ENCODE results near the gene RNF227.

The RNF227 gene

DNA sequence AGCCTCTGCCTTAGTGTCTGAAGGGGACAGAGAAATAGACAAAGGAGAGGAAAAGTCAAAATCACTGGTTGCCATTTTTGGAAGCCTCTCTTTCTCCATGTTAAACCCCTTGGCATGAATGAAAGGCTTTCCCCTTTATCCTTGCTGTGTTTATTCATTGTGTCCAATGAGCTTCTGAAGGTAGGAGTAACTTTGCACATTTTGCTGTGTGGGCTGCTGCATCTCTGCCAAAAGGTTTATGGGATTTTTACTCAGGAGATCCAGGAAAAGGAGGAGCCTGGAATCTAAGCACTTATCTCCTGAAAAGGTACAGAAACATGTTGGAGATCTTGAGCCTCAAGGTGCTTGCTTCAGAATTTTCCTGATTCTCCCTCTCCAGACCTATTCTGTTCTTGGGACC, 19.8 kb upstream of the RNF227 start:
- Histone ChIP-seq H2AK5ac (ENCODE audit: low read depth, low read length) (no peak overlapping the region), H3K4me1 (ENCODE audit: control insufficient read depth in 2 of 2, insufficient read depth in 1 of 2, low read depth in 1 of 2, low read length in 2 of 2) (peaks cover 9 to 13% of the 10 kb centered on the region in 2 donors), H3K14ac (ENCODE audit: low read length) (no peak overlapping the region), H3K4me2 (ENCODE audit: insufficient read depth, low read length, poor library complexity, severe bottlenecking) (no peak overlapping the region), H3K18ac (ENCODE audit: low read length) (no peak overlapping the region), H2AFZ (ENCODE audit: low read length) (no peak overlapping the region), H4K8ac (ENCODE audit: low read depth, low read length) (no peak overlapping the region), H3K36me3 (replicated peaks in 1 of 2; ENCODE audit: control insufficient read depth in 2 of 2, insufficient read depth in 2 of 2, low read length in 2 of 2) (peaks cover 29 to 65% of the 10 kb centered on the region in 2 donors), H2BK15ac (ENCODE audit: low read length) (no peak overlapping the region), H3K79me1 (ENCODE audit: low read depth, low read length) (peaks cover 4% of the 10 kb centered on the region), H3K9ac (ENCODE audit: low read depth, low read length, poor library complexity) (no peak overlapping the region), H2BK120ac (ENCODE audit: low read depth, low read length) (no peak overlapping the region), H3K4me3 (ENCODE audit: low read length in 2 of 2) (no peak overlapping the region), H2BK5ac (ENCODE audit: low read length) (no peak overlapping the region), H3K27me3 (ENCODE audit: control insufficient read depth in 3 of 3, insufficient read depth in 3 of 3, low read depth in 1 of 3, low read length in 3 of 3) (no peaks in the 10 kb centered on the region), H3K4ac (ENCODE audit: low read length) (no peak overlapping the region), H3K23ac (ENCODE audit: low read depth, low read length, poor library complexity) (no peak overlapping the region), H3K9me3 (replicated peaks in 1 of 2; ENCODE audit: control insufficient read depth in 2 of 2, insufficient read depth in 1 of 2, low read depth in 1 of 2, low read length in 2 of 2) (no peaks in the 10 kb centered on the region), H2BK12ac (ENCODE audit: low read length) (no peak overlapping the region), H4K91ac (ENCODE audit: low read depth, low read length, poor library complexity) (no peak overlapping the region), H3K27ac (replicated peaks; ENCODE audit: low read length) (no peak overlapping the region)
- DNase-seq (ENCODE audit: low spot score): no peak

DNA sequence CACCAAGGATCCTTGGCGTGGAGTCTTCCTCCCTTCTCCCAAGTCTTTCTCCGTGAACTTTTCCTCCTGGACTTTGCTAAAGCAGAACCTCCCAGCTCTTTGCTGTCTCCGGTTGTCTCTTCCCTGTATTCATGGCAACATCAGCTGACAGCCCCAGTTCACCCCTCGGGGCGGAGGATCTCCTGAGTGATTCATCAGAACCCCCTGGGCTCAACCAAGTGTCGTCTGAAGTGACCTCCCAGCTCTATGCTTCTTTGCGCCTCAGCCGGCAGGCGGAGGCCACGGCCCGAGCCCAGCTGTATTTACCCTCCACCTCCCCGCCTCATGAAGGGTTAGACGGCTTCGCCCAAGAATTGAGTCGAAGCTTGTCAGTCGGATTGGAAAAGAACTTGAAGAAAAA, 16.9 kb upstream of the RNF227 start:
- H3K9me3 ChIP-seq (replicated peaks in 1 of 2; ENCODE audit: control insufficient read depth in 2 of 2, insufficient read depth in 1 of 2, low read depth in 1 of 2, low read length in 2 of 2): no peaks in the 10 kb centered on the region
- DNase-seq (ENCODE audit: low spot score): no peak
- no CpG with 5 or more reads among the region's 16 CpGs for WGBS, 2 donors (ENCODE audit: extremely low coverage in 2 of 2, insufficient read length in 2 of 2, insufficient replicate concordance in 1 of 2)
- peaks cover 13 to 40% of the 10 kb centered on the region in 2 donors for H3K36me3 ChIP-seq (replicated peaks in 1 of 2; ENCODE audit: control insufficient read depth in 2 of 2, insufficient read depth in 2 of 2, low read length in 2 of 2)
- H3K14ac ChIP-seq (ENCODE audit: low read length): no peak overlapping the region
- H2AFZ ChIP-seq (ENCODE audit: low read length): peak overlapping the region; percentile 95
- H3K27me3 ChIP-seq (ENCODE audit: control insufficient read depth in 3 of 3, insufficient read depth in 3 of 3, low read depth in 1 of 3, low read length in 3 of 3): peaks cover 0 to 12% (median 0%) of the 10 kb centered on the region in 3 experiments
- H3K4me3 ChIP-seq (ENCODE audit: low read length in 2 of 2): peak overlapping the region; percentile 90 to 97
- H3K79me1 ChIP-seq (ENCODE audit: low read depth, low read length): peaks cover 2% of the 10 kb centered on the region
- no peak overlapping the region for H4K8ac ChIP-seq (ENCODE audit: low read depth, low read length)
- no peak overlapping the region for H4K91ac ChIP-seq (ENCODE audit: low read depth, low read length, poor library complexity)
- H3K27ac ChIP-seq (replicated peaks; ENCODE audit: low read length): no peak overlapping the region
- H3K4ac ChIP-seq (ENCODE audit: low read length): no peak overlapping the region
- peaks cover 13 to 15% of the 10 kb centered on the region in 2 donors for H3K4me1 ChIP-seq (ENCODE audit: control insufficient read depth in 2 of 2, insufficient read depth in 1 of 2, low read depth in 1 of 2, low read length in 2 of 2)
- no peak overlapping the region for H2BK15ac ChIP-seq (ENCODE audit: low read length)
- H2BK12ac ChIP-seq (ENCODE audit: low read length): no peak overlapping the region
- no peak overlapping the region for H3K18ac ChIP-seq (ENCODE audit: low read length)
- no peak overlapping the region for H2BK120ac ChIP-seq (ENCODE audit: low read depth, low read length)
- H3K4me2 ChIP-seq (ENCODE audit: insufficient read depth, low read length, poor library complexity, severe bottlenecking): peak overlapping the region; percentile 92
- no peak overlapping the region for H3K23ac ChIP-seq (ENCODE audit: low read depth, low read length, poor library complexity)
- H2BK5ac ChIP-seq (ENCODE audit: low read length): no peak overlapping the region
- H2AK5ac ChIP-seq (ENCODE audit: low read depth, low read length): no peak overlapping the region
- no peak overlapping the region for H3K9ac ChIP-seq (ENCODE audit: low read depth, low read length, poor library complexity)

DNA sequence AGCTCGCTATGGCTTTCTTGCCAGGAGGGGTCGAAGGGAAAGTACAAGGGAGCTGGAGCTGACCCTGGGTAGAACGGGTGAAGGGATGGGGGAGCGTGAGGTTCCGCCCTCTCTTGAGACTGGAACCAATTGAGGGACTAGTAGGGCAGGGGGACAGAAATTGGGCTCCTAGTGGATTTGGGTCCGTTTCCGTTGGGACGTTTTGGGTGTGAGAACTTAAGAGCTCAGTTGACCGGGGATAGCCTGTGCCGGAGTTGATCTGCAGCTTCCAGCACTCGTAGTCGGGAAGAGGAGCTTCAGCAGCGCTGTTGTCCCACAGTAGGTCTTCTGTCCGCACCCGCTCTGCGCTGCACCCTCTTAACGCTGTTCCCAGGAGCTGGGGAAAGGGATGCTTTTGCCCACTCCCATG, 16.4 kb upstream of the RNF227 start:
- Histone ChIP-seq H3K18ac (ENCODE audit: low read length) (no peak overlapping the region), H4K8ac (ENCODE audit: low read depth, low read length) (no peak overlapping the region), H3K23ac (ENCODE audit: low read depth, low read length, poor library complexity) (peak overlapping the region; percentile 26), H2BK12ac (ENCODE audit: low read length) (no peak overlapping the region), H3K4me2 (ENCODE audit: insufficient read depth, low read length, poor library complexity, severe bottlenecking) (peak overlapping the region; percentile 92), H2BK5ac (ENCODE audit: low read length) (peak overlapping the region; percentile 68), H2BK120ac (ENCODE audit: low read depth, low read length) (no peak overlapping the region), H2AFZ (ENCODE audit: low read length) (peak overlapping the region; percentile 95), H3K79me1 (ENCODE audit: low read depth, low read length) (peaks cover 2% of the 10 kb centered on the region), H2AK5ac (ENCODE audit: low read depth, low read length) (no peak overlapping the region), H3K27me3 (ENCODE audit: control insufficient read depth in 3 of 3, insufficient read depth in 3 of 3, low read depth in 1 of 3, low read length in 3 of 3) (peaks cover 0 to 14% (median 0%) of the 10 kb centered on the region in 3 experiments), H3K36me3 (replicated peaks in 1 of 2; ENCODE audit: control insufficient read depth in 2 of 2, insufficient read depth in 2 of 2, low read length in 2 of 2) (peaks cover 13 to 37% of the 10 kb centered on the region in 2 donors), H3K9me3 (replicated peaks in 1 of 2; ENCODE audit: control insufficient read depth in 2 of 2, insufficient read depth in 1 of 2, low read depth in 1 of 2, low read length in 2 of 2) (no peaks in the 10 kb centered on the region), H4K91ac (ENCODE audit: low read depth, low read length, poor library complexity) (no peak overlapping the region), H3K4me3 (ENCODE audit: low read length in 2 of 2) (peak overlapping the region; percentile 90 to 97), H3K4me1 (ENCODE audit: control insufficient read depth in 2 of 2, insufficient read depth in 1 of 2, low read depth in 1 of 2, low read length in 2 of 2) (peaks cover 13 to 15% of the 10 kb centered on the region in 2 donors), H3K27ac (replicated peaks; ENCODE audit: low read length) (no peak overlapping the region), H3K9ac (ENCODE audit: low read depth, low read length, poor library complexity) (peak overlapping the region; percentile 89), H2BK15ac (ENCODE audit: low read length) (no peak overlapping the region), H3K4ac (ENCODE audit: low read length) (no peak overlapping the region), H3K14ac (ENCODE audit: low read length) (peak overlapping the region; percentile 48)
- no CpG with 5 or more reads among the region's 17 CpGs for WGBS, 2 donors (ENCODE audit: extremely low coverage in 2 of 2, insufficient read length in 2 of 2, insufficient replicate concordance in 1 of 2)
- no peak for DNase-seq (ENCODE audit: low spot score)

DNA sequence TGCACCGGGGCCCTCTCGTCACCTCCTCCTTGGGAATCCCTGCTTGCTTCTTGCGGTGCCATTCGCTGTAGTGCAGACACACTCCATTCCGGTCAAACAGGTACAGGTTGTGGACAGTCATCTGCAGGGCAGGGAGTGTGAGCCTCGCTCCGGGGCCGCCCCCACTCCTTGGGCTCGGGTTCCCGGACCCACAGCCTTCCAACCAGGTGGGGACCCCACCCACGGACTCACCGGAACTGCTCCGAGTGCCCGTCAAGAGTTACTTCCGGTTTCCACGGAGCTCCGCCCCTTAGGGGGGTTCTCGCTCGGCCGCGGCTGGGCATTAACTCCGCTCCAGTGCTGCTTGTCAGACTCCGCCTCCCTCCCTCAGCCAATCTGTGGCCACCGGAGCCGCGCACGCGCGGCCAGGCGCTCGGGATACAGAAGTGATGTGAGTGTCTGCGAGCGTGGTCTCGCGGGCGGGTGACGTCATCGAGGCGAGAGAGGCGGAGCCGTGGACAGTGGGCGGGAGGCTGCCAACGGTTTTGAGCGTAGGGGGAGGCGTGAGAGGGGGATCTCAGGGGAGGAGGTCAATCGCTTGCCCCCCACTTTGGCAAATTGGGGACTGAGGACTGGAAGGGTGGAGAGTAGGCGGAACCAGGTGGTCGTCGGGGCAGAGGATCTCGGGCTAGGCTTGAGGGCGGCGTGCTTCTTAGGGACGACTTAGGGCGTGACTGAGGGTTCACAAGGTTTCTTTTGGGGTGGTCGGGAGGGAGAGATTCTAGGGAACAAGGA, 15.8 kb upstream of the RNF227 start, which contains the start of the genes CNTROB and TRAPPC1:
Gene CNTROB, plus strand, starts transcription at position 498 of the 774 bp plus-strand sequence. CDS start 874 bp downstream, outside the sequence.
Gene TRAPPC1, minus strand, starts transcription at position 238 of the 774 bp plus-strand sequence. Its CDS starts 117 bp downstream, at position 121.
- Histone ChIP-seq H3K4me3 (ENCODE audit: low read length in 2 of 2) (peak within 1 kb of the TSS; percentile 90 to 97), H3K27me3 (ENCODE audit: control insufficient read depth in 3 of 3, insufficient read depth in 3 of 3, low read depth in 1 of 3, low read length in 3 of 3) (peaks cover 0 to 16% (median 0%) of the 10 kb centered on the region in 3 experiments), H4K91ac (ENCODE audit: low read depth, low read length, poor library complexity) (no peak within 1 kb of the TSS), H3K4ac (ENCODE audit: low read length) (no peak within 1 kb of the TSS), H3K4me2 (ENCODE audit: insufficient read depth, low read length, poor library complexity, severe bottlenecking) (peak within 1 kb of the TSS; percentile 92), H3K79me1 (ENCODE audit: low read depth, low read length) (peaks cover 2% of the 10 kb centered on the region), H2BK120ac (ENCODE audit: low read depth, low read length) (no peak within 1 kb of the TSS), H2AFZ (ENCODE audit: low read length) (peak within 1 kb of the TSS; percentile 95), H2BK15ac (ENCODE audit: low read length) (no peak within 1 kb of the TSS), H3K18ac (ENCODE audit: low read length) (peak within 1 kb of the TSS; percentile 66), H3K36me3 (replicated peaks in 1 of 2; ENCODE audit: control insufficient read depth in 2 of 2, insufficient read depth in 2 of 2, low read length in 2 of 2) (peaks cover 11 to 33% of the 10 kb centered on the region in 2 donors), H4K8ac (ENCODE audit: low read depth, low read length) (no peak within 1 kb of the TSS), H2AK5ac (ENCODE audit: low read depth, low read length) (no peak within 1 kb of the TSS), H3K9me3 (replicated peaks in 1 of 2; ENCODE audit: control insufficient read depth in 2 of 2, insufficient read depth in 1 of 2, low read depth in 1 of 2, low read length in 2 of 2) (no peaks in the 10 kb centered on the region), H2BK12ac (ENCODE audit: low read length) (no peak within 1 kb of the TSS), H2BK5ac (ENCODE audit: low read length) (peak within 1 kb of the TSS; percentile 68), H3K27ac (replicated peaks; ENCODE audit: low read length) (no peak within 1 kb of the TSS), H3K4me1 (ENCODE audit: control insufficient read depth in 2 of 2, insufficient read depth in 1 of 2, low read depth in 1 of 2, low read length in 2 of 2) (peaks cover 13 to 15% of the 10 kb centered on the region in 2 donors), H3K9ac (ENCODE audit: low read depth, low read length, poor library complexity) (peak within 1 kb of the TSS; percentile 89), H3K14ac (ENCODE audit: low read length) (peak within 1 kb of the TSS; percentile 48), H3K23ac (ENCODE audit: low read depth, low read length, poor library complexity) (peak within 1 kb of the TSS; percentile 76)
- peak; percentile 98 for DNase-seq (ENCODE audit: low spot score)
- WGBS, 2 donors (ENCODE audit: extremely low coverage in 2 of 2, insufficient read length in 2 of 2, insufficient replicate concordance in 1 of 2): no CpG with 5 or more reads among the region's 55 CpGs
